Hematopoietic multipotent progenitor cell treated with erythropoietin and hydrocortisone succinate and interleukin-3 and kit ligand, for 17 days (in vitro differentiated cells): ENCODE measurements around the gene TAF8.
"Not testable (repeated sequence)": the region's sequence is repeated elsewhere in the genome, so short reads cannot be mapped to it uniquely, and the experiment has no call there.

ENCODE experiments used
- DNase-seq: peaks from one replicate; pipeline ENCODE4 v3.0.0-alpha.2; 2015; ENCODE audit warnings: low spot score

Gene TAF8

DNA sequence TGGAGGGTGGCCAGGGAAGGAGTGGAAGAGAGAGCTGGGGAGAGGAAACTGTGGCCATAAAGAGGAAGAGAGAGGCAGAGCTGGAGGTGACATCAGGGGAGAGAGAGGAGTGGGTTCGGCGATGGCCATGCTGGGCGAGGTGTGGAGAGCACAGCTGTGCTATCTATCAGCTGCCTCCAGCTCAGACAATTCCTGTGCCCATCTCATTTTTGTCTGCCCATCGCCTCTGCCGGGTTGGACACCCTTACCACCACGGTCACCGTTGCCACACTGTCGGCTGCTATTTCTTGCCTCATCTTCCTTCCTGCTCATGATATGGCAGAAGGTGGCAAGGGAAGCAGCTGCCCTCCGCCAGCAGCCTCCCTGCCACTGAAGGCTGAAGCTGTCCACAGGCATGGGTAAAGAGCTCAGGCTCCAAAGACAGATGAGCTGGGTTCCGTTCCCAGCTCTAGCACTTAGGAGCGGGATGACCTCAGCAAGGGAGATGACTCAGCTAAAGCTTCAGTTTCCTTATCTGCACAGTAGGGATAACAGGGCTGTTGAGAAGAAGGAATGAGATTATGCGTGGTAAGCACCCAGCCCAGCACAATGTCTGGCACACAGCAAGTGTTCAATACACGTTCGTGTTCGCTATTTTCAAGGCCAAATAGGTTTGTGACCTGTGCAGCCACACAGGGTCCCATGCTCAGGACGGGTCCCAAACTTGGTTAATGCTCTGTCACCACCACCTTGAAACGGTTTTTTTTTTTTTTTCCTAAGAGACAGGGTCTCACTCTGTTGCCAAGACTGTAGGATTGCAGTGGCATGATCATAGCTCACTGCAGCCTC lies 21.9 kb upstream of the TAF8 start:
- peak; percentile 95 for DNase-seq

DNA sequence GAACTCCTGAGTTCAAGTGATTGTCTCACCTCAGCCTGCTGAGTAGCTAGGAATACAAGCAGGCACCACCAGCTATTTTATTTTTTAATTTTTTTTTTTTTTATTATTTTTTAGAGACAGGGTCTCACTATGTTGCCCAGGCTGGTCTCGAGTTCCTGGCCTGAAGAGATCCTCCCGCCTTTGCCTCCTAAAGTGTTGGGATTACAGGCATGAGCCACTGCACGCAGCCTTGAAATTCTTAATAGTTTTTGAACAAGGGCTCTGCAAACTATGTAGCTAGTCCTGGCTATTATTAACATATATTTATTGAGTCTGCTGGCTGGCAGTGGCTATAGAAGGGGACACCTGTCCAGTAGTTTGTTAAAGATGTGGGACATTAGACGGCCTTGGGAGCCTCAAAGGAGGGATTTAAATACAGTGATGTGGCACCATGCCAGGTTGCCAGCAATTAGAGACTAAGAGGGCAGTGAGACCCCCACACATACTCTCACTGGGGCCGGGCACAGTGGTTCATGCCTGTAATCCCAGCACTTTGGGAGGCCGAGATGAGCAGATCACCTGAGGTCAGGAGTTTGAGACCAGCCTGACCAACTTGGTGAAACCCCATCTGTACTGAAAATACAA lies 21.1 kb upstream of the TAF8 start:
- peak; percentile 39 for DNase-seq

DNA sequence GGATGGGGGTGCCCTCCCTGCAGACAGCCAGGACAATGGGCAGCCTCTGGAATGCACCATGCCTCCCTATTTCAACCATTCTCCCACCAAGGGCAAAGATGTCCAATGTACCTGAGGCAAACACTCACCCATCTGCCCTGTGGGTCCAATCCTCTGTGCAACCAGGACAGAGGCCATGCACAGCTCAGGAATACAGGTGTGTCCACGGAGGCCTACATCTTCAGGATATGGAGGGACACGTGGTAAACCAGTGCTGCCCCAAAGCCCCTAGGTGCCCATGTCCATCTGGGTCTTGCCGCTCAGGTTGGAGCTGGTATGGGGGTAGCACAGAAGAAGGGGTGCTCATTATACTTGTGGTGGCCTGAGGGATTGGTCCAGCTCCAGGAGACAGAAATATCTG lies 20.4 kb upstream of the TAF8 start:
- no peak for DNase-seq

DNA sequence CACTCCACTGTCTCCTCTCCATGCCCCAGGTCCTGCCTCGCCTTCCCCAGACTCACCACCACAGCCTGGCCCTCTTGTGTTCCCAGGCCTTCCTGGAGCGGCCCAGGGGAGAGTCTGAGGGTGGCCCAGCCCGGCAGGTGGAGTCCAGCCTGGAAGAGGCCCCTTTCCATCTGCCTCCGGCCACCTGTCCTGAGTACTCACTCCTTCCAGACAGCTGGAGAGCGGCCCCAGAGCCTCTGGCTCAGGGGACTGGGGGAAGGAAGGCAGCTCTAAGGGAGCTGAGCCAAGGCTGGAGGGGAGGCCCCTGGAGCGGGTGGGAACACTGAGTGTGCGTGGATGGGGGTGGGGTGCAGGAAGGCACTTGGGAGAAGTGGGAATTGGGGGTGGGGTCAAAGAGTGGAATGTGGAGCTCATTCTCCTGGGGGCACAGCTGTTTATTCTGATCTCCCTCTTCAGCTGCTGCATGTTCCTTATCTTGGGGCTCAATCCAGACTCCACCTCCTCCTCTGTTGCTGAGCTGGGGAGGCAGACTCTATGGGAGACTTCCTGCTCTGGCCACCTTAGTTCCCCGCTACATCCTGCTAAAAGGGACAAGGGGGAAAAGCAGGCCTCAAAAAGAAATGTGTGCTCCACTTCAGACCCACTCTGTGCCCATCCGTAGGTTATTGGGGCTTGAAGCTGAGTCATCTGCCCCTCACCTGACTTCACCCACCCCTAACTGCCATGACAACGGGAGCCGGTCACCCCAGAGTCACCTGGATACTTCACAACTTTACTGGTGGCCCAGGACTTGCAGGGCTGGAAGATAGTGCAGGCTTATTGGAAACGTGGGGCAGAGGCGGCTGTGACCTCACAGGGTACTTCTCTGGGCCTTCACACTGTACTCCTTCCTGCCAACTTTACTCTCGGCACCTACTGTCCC lies 19.5 kb upstream of the TAF8 start:
- peak; percentile 82 for DNase-seq

DNA sequence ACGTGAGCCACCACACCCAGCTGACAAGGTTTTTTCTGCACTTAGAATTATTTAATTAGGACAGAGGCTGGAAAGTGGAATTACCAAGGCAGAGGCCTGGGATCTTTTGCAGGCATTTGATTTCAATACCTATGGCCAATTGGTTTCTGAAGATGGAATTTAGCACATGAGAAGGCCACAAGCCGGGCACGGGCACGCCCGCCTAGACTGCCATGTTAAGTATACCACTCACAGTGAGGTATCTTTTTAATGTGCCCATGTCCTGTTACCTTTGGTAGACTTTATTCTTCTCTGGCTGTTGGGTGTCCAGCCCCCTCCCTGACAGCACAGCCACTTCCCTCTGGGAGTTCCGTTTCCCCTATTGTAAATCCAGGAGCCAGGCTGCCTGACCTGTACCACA lies 18.0 kb upstream of the TAF8 start:
- DNase-seq = no peak

DNA sequence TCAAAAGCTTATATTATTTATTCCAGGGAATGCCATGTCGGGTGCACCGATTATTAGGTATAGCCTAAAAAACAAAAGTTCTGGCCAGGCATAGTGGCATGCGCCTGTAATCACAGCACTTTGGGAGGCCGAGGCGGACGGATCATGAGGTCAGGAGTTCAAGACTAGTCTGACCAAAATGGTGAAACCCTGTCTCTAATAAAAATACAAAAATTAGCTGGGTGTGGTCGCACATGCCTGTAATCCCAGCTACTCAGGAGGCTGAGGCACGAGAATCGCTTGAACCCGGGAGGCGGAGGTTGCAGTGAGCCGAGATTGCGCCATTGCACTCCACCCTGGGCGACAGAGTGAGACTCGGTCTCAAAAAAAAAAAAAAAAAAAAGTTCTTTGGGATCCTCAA lies 12.7 kb upstream of the TAF8 start:
- DNase-seq = not testable (repeated sequence)

DNA sequence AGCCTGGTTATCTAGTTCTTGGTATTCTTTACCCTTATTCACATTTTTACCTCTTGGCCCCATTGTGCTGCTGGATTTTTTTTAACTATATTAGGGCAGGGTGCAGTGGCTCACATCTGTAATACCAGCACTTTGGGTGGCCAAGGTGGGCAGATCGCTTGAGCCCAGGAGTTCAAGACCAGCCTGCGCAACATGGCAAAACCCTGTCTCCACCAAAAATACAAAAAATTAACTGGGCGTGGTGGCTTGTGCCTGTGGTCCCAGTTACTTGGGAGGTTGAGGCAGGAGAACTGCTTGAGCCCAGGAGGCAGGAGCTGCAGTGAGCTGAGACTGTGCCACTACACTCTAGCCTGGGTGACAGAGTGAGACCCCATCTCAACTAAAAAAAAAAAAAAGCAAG lies 12.2 kb upstream of the TAF8 start:
- DNase-seq = no peak

DNA sequence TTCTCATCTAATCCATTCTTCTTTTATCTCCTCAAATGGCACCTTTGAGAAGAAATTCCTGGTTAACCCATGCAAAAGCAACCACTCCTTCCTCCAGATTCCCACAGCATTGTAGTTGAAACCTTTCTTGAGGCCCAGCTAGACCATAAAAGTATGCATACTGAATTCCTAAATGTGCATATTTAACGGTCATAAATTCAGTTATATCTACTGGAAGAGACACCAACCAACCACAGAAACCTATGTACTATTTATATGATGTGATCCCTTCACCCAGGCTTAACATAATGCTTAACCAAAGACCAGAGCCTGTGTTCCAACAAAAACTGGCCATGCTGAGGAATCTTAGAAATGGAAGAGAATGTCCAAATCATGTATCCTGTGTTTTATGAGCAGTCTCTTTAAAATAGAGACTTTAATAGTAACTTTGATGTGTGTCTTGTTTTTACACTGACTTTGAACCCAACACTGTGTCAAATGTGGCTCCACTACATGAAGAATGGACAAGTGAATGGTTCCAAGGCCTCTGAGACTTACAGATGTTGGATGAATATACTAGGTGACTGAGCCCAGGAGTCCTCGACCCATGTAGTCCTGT lies 11.4 kb upstream of the TAF8 start:
- DNase-seq = no peak

DNA sequence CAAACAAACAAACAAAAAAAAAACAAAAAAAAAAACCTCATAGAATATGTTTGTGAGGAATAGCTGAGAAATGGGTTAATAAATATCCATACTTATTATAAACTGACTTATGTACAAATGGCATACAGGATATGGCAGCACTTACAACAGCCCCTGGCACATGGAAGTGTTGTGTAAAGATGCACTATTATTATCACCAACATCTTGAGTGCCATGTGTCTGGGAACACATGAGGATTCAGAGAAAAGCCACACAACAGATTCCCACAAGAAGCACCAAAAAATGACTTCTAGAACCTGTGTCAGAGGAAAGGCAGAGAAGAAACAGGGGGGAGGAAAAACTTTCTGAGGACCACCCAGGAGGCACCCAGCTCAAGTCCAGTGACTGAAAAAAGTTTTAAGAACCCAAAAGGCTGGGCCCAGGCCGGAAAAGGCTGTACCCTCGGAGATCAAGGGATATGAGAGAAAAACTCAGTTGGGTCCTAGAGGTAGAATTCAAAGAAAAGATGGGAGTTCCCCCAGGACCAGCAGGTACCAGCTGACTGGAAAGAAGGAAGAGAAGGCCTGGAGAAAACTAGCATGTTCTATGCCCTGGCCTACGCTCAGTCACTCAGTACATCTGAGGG lies 9.4 kb upstream of the TAF8 start:
- DNase-seq = no peak

DNA sequence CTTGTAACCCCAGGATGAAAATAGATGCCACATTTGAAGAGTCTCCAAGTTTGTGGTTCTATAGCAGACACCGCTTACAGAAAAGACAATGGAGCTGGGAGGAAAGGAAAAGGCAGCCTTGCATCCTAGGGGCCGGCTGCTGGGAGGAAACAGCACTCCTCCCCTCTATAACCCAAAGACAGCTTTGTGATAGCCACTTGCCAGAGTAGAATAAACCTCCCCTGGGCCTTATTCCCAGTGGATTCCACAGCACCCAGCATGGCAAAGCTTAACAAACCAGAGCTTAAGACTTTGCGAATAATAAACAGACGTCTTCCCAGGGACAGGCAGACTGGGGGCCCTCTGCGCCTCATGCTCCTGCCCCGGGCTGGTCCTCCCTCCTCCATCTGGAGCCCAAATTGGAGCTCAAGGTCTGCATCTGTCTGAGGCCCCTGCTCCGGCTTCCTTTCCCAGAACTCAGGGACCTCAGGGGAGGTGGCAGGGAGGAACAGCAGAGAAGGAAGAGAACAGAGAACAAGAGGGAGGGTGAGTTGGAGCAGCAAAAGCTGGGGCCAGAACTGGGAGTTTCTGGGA lies 8.8 kb upstream of the TAF8 start:
- DNase-seq = no peak

DNA sequence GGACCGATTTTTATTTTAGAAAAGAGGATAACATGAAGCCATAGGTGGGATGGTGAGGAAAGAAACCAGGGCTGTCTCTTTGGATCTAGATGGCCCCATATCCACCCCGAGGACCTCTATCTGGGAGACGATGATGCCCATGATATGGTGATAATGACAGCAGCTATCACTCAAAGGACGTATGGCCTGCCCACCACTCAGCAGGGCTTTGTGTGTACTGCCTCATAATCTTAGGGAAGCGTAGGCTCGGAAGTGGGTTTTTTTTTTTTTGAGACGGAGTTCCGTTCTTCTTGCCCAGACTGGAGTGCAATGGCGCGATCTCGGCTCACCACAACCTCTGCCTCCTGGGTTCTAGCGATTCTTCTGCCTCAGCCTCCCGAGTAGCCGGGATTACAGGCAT lies 8.2 kb upstream of the TAF8 start:
- no peak for DNase-seq

DNA sequence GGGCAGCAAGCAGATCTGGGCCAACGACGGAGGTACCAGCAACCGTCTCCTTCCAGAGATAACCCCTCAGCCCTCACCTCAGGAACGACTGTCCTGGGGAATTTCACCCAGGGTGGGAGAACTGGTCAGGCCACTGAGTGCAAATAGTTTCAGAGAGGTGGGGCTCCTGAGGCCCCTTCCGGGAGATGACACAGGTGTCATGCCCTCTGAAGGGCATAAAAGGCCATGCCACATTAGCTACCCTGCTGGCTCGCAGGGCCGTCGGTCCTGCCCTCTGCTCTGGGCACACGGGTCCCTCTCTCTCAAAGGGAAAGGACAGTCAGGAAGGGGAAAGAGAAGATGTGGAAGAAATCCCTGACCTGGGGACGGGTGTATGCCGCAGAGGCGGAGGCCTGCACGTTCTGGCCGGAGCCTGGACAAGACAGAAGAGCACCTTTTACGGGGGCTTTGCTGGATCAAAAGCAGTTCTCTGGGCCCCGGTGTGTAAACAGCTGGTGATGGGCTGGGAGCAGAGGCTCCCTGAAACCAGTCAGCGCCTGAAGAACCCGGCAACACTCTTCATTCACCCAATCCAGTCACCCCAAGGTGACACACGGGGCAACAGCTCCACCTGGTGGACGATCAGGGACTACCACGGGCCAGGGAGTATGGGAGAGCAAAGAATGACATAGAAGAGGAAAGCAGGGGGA lies 6.4 kb upstream of the TAF8 start:
- DNase-seq = peak; percentile 93

DNA sequence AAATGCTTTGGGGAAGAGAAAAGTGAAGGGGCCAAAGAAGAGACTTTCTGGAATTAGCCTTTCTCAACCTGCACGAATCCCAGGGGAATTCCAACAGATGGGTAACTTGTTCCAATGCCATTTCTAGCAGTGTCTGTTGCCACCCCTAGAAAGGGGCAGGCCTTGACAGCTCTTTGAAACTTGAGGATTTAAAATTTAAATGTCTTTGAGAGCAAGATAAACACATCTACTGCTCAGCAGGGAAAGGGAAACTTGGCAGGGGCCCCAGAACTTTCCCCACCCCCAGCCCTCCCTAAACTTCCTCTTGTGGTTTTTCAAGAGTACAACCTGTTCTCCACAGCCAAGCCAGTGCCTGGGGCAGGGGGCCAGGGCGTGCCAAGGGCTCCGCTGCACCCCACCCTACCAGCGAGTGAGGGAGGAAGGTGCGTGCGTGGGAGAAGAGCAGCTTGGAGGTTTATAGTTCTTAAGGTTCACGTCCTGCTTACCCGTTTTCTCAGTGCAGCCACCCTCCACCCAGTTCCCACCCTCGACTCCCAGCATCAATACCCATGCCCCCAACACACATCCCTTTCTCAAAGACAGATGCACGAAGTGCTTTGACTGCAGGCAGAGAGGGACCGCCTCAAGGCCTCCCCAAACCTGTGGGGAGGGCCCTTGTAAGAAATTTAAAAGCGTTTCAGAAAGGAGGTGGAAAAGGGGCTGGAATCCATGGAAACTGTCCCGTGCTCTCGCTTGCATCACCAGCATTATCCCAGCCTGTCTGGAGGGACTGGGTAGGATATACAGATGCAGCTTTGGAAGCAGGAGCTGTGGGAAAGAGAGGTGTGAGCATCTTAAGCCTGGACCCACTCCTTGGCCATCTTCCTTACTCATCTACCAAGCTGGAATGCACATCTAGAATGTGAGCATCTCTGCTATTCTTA lies 4.5 kb upstream of the TAF8 start:
- DNase-seq = peak; percentile 56

DNA sequence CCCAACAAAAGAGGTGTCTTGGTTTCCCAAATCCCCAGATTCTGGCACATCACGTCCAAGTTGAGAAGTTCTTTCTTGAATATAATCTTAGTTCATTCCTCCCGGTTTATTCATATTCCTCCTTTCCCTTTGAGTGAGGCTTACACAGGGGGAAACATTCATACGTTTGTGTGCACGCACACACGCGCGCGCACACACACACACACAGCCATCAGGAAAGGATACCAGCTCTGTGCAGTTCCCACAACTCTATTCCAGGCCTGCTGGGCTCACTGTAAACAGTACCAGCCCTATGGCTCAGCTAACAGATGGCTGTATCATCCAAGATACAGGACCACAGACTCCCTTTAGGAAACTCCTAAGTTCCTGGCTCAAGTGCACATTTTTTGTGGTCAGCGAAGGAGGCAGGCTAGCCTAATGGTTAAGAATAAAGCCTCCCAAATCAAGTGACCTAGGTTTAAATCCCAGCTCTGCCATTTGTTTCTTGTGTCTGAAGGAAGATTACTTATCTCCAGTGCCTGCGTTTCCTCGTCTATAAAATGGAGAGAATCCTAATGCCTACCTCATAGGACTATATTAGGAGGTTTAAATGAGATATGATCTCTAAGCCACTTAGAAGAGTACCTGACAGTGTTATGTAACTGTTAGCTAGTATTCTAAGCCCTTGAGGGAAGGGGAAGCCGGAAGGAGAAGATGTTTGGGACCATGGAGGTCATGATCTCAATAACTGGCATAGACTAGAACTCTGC lies 3.7 kb upstream of the TAF8 start:
- DNase-seq = no peak

DNA sequence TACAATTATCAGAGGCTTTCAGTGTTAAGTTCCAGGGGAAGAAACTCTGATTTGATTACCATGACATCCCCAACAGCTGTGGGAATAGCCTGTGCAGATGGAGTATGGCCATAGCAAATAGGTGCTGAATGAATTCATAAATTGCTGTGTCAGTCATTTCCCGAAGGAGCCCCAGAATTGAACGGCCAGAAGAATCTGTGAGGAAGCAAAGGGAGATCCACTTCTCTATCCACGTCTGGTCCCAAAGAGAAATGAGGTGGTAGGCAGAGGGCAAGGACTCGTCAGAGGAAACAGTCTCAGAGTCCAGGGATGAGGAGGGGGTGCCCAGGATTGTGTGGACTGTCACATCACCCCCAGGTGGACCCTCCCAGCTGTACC lies 3.1 kb upstream of the TAF8 start:
- no peak for DNase-seq

DNA sequence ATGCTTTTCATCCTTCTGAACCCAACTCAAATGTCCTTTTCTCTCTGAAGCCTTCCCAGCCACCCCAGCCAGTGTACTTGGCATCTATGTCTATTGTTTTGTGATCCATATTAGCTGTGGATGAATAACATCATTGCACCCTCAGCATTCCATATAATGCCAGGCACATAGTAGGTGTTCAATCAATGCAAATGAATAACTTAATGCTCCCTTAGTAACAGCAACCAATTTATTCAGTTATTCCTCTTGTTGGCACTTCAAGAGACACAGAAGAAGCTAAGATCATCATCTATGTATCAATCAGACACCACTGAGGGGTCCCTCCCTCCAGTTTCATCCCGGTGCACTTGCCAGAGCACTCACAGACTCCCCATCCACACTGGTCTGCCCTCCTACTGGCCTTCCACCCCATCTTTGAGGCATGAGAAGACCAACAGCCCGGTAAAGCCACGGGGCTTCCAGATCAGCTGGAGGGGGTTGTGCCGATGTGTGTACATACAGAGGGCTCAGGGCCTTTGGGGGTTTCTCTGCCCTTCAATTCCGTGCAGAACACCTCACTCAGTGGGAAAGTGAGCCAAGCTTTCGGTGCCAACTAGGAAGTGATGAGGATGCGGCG lies 2.4 kb upstream of the TAF8 start:
- DNase-seq = no peak

DNA sequence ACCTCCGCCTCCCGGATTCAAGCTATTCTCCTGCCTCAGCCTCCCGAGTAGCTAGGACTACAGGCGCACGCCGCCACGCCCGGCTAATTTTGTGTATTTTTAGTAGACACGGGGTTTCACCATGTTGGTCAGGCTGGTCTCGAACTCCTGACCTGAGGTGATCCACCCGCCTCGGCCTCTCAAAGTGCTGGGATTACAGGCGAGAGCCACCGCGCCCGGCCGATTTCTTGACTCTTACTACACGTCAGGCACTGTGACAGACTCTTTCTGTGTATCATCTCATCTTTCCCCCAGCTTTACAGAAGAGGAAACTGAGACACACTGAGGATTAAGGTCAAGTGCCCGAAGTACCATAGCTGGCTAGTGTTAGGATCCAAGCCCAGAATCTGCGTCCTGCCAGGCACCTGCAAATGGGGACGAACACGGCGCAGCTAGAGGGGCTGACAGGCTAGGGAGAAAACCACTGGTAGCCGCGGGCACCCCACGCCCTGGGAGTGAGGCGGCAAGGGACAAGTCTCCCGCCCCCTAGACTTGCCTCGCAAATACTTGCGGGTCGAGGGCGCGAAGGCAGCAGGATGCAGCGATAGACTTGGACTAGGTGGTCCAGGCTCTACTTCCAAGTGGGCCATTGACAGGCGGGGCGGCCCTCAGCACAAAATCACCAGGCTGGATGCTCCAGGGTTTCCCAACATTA lies 1.1 kb upstream of the TAF8 start:
- DNase-seq = no peak

DNA sequence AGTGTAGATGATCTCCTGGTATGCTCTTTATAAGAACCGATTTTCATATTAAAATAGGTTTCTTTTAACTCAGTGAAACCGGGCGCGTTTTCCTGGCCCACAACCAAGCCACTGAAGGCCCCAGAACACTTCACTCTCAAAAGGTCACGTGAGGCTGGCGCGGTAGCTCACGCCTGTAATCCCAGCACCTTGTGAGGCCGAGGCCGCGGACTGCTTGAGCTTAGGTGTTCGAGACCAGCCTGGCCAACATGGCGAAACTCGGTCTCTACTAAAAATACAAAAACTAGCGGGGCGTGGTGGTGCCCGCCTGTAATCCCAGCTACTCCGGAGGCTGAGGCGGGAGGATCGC lies 402 bp upstream of the TAF8 start:
- DNase-seq = peak; percentile 64
